ENCODE results near the gene SIGLEC10. TPM values are rescaled to one million over a fixed set of nuclear protein-coding genes. Genes with fewer than 3 reads are reported as not detected.
"Not testable (repeated sequence)": the region's sequence is repeated elsewhere in the genome, so short reads cannot be mapped to it uniquely, and the experiment has no call there.

SIGLEC10 gene
- total and polyA plus RNA-seq, 2 experiments from 2014 or later = not detected

GRCh38 chr19:51448411-51449016 is 31.1 kb upstream of the SIGLEC10 start:
- no peak overlapping the region for H2AFZ ChIP-seq
- no peaks in the 10 kb centered on the region for H3K9me3 ChIP-seq (ENCODE audit: low read depth)
- no peaks in the 10 kb centered on the region for H3K36me3 ChIP-seq (ENCODE audit: low read depth)
- H3K4me2 ChIP-seq (ENCODE audit: unreplicated experiment) = no peak overlapping the region
- H3F3A ChIP-seq (ENCODE audit: insufficient read depth) = no peaks in the 10 kb centered on the region
- no peaks in the 10 kb centered on the region for H3K27me3 ChIP-seq (replicated peaks; ENCODE audit: insufficient read depth)
- no peaks in the 10 kb centered on the region for H4K20me1 ChIP-seq (ENCODE audit: insufficient read depth)
- H3K9me2 ChIP-seq (ENCODE audit: insufficient read depth) = no peaks in the 10 kb centered on the region
- no peak for DNase-seq
- no peaks in the 10 kb centered on the region for H3K4me1 ChIP-seq (ENCODE audit: insufficient read depth)
- no peak overlapping the region for H3K4me3 ChIP-seq
- H3K79me2 ChIP-seq (ENCODE audit: insufficient read depth) = no peaks in the 10 kb centered on the region
- no peak overlapping the region for H3K27ac ChIP-seq
- 40 to 42% methylated on average over 13 of the region's 13 CpGs for WGBS, 2 experiments (ENCODE audit: low coverage in 1 of 2, low lambda C conversion rate in 2 of 2, missing lambda C conversion rate in 2 of 2)
- H3K9ac ChIP-seq = no peak overlapping the region
- TF ChIP-seq EZH2 (IDR thresholded peaks at IDR 0.05; ENCODE audit: insufficient read depth, poor library complexity, severe bottlenecking) (no peak), EZH2phosphoT487 (IDR thresholded peaks at IDR 0.05; ENCODE audit: insufficient read depth, low read depth) (no peak)
- in situ Hi-C loops (cut with MboI) = no loop called here

- no peak overlapping the region for H3K27ac ChIP-seq
- no peak overlapping the region for H2AFZ ChIP-seq
- no peaks in the 10 kb centered on the region for H3K9me2 ChIP-seq (ENCODE audit: insufficient read depth)
- no peak overlapping the region for H3K4me2 ChIP-seq (ENCODE audit: unreplicated experiment)
- no peak for DNase-seq
- H3K9me3 ChIP-seq (ENCODE audit: low read depth) = no peaks in the 10 kb centered on the region
- no peaks in the 10 kb centered on the region for H3F3A ChIP-seq (ENCODE audit: insufficient read depth)
- no peaks in the 10 kb centered on the region for H4K20me1 ChIP-seq (ENCODE audit: insufficient read depth)
- H3K9ac ChIP-seq = no peak overlapping the region
- no peak for TF ChIP-seq EZH2phosphoT487 (IDR thresholded peaks at IDR 0.05; ENCODE audit: insufficient read depth, low read depth)
- TF ChIP-seq EZH2 (IDR thresholded peaks at IDR 0.05; ENCODE audit: insufficient read depth, poor library complexity, severe bottlenecking) = no peak
- H3K4me1 ChIP-seq (ENCODE audit: insufficient read depth) = no peaks in the 10 kb centered on the region
- H3K4me3 ChIP-seq = no peak overlapping the region
- no peaks in the 10 kb centered on the region for H3K79me2 ChIP-seq (ENCODE audit: insufficient read depth)
- no peaks in the 10 kb centered on the region for H3K27me3 ChIP-seq (replicated peaks; ENCODE audit: insufficient read depth)
- no peaks in the 10 kb centered on the region for H3K36me3 ChIP-seq (ENCODE audit: low read depth)
- 29 to 36% methylated on average over 7 of the region's 7 CpGs for WGBS, 2 experiments (ENCODE audit: low coverage in 1 of 2, low lambda C conversion rate in 2 of 2, missing lambda C conversion rate in 2 of 2)
- in situ Hi-C loops (cut with MboI) = no loop called here
Measured at GRCh38 chr19:51448011-51448410, 30.6 kb upstream of the SIGLEC10 start.

- H3K9me2 ChIP-seq (ENCODE audit: insufficient read depth); H3K4me1 ChIP-seq (ENCODE audit: insufficient read depth); H3K27me3 ChIP-seq (replicated peaks; ENCODE audit: insufficient read depth); H3K9me3 ChIP-seq (ENCODE audit: low read depth); H3K36me3 ChIP-seq (ENCODE audit: low read depth); H2AFZ ChIP-seq; H4K20me1 ChIP-seq (ENCODE audit: insufficient read depth); H3F3A ChIP-seq (ENCODE audit: insufficient read depth); DNase-seq; H3K9ac ChIP-seq; H3K4me3 ChIP-seq; in situ Hi-C loops (cut with MboI); H3K27ac ChIP-seq; H3K79me2 ChIP-seq (ENCODE audit: insufficient read depth); H3K4me2 ChIP-seq (ENCODE audit: unreplicated experiment): not testable (repeated sequence)
- WGBS, 2 experiments (ENCODE audit: low coverage in 1 of 2, low lambda C conversion rate in 2 of 2, missing lambda C conversion rate in 2 of 2) = 22 to 33% methylated on average over 3 of the region's 3 CpGs
Measured at GRCh38 chr19:51447510-51447909, 30.1 kb upstream of the SIGLEC10 start.

- Histone ChIP-seq H3K79me2 (ENCODE audit: insufficient read depth) (no peaks in the 10 kb centered on the region), H3K9me2 (ENCODE audit: insufficient read depth) (no peaks in the 10 kb centered on the region), H3K4me1 (ENCODE audit: insufficient read depth) (no peaks in the 10 kb centered on the region), H3K27me3 (replicated peaks; ENCODE audit: insufficient read depth) (no peaks in the 10 kb centered on the region; the same call in 1 of the 2 replicates), H4K20me1 (ENCODE audit: insufficient read depth) (no peaks in the 10 kb centered on the region), H3K4me2 (ENCODE audit: unreplicated experiment) (no peak overlapping the region), H3K9ac (no peak overlapping the region), H2AFZ (no peak overlapping the region), H3K4me3 (no peak overlapping the region), H3K9me3 (ENCODE audit: low read depth) (no peaks in the 10 kb centered on the region), H3K27ac (no peak overlapping the region), H3F3A (ENCODE audit: insufficient read depth) (no peaks in the 10 kb centered on the region), H3K36me3 (ENCODE audit: low read depth) (no peaks in the 10 kb centered on the region)
- TF ChIP-seq EZH2phosphoT487 (IDR thresholded peaks at IDR 0.05; ENCODE audit: insufficient read depth, low read depth) = no peak
- no peak for TF ChIP-seq EZH2 (IDR thresholded peaks at IDR 0.05; ENCODE audit: insufficient read depth, poor library complexity, severe bottlenecking)
- DNase-seq = no peak
- in situ Hi-C loops (cut with MboI) = no loop called here
- 35 to 41% methylated on average over 31 of the region's 31 CpGs for WGBS, 2 experiments (ENCODE audit: low coverage in 1 of 2, low lambda C conversion rate in 2 of 2, missing lambda C conversion rate in 2 of 2)
Measured at GRCh38 chr19:51441410-51442390, 24.3 kb upstream of the SIGLEC10 start.

All from GM23248 (cell line).